ENCODE data around the gene ULBP2.
"Not testable (repeated sequence)": the region's sequence is repeated elsewhere in the genome, so short reads cannot be mapped to it uniquely, and the experiment has no call there.

ULBP2 gene

DNA sequence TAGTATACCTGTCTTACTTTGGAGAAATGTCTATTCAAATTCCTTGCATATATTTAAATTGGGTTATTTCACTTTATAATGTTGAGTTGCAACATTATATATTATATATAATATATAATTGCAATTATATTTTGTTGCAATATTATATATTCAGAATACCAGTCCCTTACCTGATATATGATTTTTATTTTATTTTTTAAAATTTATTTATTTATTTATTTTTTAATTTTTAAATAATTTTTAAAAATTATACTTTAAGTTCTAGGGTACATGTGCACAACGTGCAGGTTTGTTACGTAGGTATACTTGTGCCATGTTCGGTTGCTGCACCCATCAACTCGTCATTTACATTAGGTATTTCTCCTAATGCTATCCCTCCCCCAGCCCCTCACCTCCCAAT is 14.8 kb upstream of the ULBP2 start:
- not testable (repeated sequence) for DNase-seq

DNA sequence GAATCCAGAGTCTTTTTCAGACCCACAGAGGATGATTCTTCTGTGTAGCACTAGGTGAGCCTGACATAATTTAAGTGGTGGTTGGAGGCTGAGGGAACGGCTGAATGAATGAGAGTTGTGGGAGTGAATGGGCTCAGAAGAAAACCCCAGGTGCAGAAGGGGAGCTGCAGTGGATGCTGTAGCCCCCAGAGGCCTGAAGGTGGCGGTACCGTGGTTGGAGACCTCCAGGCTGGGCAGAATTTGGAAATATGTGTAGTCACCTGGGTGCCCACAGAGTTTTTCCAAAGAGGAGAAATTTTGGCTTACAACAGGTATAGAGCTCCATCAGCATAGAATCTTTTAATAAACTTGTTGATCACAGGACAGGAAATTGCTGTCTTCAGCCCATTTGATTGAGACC is 12.4 kb upstream of the ULBP2 start:
- DNase-seq, result no peak

DNA sequence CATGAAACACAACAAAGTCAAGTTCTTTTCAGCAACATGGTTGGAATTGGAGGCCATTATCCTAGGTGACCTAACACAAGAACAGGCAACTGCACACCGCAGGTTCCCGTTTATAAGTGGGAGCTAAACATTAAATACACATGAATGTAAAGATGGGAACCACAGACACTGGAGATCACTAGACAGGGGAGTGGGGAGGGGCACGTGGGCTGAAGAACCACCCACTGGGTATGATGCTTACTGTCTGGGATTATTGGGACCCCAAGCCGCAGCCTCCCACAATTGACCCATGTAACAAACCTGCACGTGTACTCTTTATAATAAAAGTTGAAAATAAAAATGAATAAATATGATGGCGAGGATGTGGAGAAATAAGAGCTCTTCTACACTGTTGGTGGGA is 10.3 kb upstream of the ULBP2 start:
- no peak for DNase-seq

DNA sequence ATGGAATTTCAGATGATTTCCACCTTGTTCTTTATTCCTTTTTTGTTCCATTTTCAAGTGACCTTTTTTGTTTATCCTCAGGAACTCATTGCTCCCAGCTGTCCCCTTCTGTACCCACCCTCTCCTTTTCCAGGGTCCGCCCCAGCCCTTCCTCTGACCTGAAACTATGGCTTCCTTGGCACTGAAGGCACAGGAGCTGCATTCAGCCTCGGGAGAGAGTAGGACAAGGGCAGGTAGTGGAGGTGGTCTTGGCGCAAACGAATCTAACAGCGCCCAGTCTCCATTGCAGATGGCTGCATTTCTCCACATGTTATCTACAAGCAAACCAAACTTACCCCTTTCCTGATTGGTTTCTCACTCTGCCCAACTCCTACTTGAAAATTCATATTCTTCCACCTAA is 8.8 kb upstream of the ULBP2 start:
- DNase-seq, result no peak

DNA sequence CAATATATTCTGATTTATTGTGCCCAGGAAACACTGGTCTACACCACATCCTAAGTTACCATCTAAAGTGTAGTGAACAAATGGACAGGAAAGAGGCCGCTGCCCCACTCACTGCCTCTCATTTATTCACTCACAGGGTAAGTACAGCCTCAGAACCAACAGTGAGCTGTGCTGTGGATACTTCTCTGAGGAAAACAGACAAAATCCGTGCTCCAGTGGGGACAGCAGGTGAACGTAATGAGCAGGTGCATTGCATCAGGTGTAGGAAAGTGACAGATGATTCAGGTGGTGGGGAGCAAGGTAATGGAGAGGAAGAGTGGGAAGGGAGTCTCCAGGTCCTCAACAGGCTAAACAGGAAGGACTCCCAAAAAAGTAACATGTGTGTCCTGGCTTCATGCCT is 8.4 kb upstream of the ULBP2 start:
- DNase-seq, result no peak

DNA sequence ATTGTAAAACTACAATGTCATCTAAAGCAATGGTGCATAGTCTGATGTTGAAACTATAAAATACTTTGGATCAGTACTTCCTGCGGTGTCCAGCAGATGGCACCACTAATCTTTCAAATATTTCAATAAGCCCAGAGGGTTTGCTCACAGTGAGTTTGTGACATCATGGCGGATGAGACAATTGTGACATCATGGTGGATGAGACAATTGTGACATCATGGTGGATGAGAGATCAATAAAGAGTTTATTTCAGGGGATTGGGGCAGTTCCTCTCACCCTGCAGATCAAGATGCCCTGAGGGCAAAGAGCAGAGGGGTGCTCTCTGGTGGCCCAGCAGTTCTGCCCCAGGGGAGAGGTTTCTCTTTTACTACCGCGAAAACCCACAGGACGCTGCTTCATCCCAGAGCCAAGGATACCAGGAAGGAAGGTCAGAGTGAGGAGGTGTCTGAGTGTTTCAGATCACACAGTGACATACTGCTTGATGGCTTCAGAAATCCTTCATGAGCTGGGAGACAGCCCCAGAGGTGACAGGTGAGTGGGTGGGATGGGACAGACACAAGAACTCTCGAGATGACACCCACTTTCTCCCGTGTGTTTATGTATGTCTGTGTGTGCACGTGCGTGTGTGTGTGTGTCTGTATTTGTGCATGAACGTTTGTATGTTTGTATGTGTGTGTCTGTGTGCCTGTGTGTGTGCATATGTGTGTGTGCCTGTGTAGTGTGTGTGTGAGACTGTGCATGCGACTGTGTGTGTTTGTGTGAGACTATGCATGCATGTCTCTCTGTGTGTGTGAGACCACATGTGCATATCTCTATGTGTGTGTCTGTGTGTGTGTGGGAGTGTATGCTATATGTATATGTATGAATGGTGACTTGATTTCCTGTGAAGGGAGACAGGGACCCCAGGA is 7.3 kb upstream of the ULBP2 start:
- DNase-seq, result peak; percentile 67 to 78

DNA sequence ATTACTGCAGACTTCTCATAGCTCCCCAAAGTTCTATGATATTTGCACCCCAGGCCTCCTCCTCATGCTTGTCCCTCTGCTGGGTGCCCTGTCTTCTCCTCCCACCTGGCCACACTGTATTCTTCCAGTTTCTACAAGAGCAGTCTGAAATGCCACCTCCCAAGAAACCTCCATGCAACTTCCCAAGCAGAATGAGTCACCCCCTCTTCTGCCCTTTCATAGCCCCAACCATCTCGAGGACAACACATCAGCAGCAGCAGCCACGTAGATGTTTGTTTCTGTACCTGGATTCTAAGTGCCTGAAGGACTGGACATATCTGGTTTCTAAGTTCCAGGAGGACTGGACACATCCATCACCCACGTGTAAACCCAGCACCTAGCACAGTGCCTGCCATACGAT is 6.6 kb upstream of the ULBP2 start:
- DNase-seq, result no peak

DNA sequence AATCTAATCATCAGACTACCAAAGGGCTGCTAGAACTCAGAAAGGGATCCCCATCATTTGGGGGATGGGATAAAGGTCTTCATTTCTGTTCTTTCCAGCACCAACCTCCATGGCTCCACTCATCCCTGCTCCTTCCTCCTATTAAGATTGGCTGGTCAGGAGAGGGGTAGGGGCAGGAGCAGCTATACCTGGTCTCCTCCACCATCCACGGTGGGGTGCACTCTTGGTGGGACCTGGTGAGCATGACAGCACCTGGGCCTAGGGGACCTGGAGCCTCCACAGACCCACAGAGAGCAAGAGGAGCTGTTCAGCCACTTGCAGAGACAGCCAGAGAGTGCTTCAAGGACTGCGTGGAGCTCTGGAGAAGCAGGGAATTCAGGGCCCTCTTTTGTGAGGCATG is 6.1 kb upstream of the ULBP2 start:
- no peak for DNase-seq

DNA sequence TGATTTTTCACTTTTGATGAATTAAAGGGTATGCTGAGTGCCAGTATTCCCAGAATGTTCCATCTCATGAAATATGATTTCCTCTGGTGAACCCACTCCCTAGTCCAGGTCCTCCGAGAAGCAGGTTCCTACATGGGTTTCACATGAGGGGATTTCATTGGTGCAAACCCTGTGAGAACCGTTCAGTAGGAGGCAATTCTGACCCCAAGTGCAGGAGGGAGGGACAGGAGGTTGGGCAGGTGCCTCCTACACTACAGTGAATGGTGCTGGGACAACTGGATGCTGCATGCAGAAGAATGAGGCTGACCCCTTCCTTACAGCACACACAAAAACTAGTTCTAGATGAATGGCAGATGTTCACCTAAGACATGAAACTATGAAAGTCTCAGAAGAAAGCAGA is 5.1 kb upstream of the ULBP2 start:
- no peak for DNase-seq

DNA sequence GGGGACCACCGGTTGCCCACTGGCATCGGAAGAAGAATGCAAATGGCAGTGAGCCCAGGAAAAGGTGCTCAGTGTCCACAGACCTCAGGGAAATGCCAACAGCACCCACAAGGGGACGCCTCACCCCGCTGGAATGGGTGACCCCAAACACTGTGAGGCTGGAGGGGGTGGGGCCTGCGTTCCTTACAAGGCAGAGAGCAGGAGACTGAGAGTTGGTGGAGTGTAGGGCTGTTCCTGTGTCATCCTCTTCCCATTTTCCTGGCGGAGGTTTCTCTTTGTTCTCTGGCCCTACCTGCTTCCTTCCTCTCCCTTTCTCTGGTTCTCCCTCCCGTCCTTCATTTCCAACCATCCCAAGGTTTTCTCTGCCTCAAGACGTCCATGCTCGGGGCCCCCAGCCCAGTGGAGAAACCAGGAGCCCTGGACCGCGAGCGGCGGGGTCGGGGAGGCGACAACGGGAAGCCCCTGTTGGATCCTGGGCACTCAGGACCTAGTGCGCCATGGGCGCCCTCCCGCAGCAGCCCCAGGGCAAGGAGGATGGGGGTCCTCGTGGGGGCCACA is 3.7 kb upstream of the ULBP2 start:
- not testable (repeated sequence) for DNase-seq

DNA sequence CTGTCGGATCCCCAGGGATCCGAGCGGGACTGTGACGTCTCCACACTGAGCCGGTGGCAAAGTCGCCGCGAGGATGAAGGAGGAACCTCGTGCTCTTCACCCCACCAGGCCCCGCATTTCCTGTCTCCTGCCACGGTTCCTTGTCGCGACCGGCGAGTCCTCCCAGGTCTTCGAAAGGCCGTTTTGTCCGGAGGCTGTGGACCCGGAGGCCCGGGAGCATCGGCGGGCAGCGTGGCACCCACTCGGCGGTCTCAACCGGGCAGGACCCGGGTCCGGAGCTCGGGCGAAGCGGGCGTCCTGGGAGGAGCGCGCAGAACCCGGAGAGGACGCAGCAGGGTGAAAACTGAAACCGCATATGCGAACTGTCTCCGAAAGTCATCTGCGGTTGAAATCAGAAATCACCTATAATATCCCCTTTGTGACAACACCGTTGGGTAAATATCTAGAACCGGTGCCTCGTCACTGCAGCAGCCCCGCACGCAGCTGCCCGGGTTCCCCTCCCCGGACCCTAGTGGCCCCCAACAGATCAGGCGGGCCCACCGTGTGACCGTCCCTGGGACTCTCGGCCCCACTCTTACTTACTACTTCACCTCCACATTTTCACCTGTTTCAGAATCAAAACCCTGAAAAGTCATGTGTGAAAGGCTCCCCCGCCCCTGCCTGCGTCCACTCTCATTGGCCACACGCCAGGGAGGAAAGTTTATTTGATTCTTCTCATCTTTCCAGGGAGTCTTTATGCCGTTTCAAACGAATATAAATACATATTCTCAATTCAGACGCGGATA is 3.1 kb upstream of the ULBP2 start:
- DNase-seq, result no peak

DNA sequence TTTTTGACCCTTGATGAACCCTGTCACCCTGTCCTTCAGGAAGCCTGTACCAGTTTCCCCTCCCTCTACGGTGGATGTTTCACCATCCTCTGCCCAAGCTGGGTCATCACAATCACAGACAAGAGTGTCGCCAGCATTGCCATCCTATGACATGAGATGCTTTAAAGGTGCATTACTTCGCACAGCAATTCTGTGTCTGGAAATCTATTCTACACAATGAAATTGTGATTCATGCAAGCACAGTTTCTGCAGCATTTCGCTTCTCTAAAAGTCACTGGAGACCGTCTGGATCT is 2.5 kb upstream of the ULBP2 start:
- DNase-seq, result no peak

DNA sequence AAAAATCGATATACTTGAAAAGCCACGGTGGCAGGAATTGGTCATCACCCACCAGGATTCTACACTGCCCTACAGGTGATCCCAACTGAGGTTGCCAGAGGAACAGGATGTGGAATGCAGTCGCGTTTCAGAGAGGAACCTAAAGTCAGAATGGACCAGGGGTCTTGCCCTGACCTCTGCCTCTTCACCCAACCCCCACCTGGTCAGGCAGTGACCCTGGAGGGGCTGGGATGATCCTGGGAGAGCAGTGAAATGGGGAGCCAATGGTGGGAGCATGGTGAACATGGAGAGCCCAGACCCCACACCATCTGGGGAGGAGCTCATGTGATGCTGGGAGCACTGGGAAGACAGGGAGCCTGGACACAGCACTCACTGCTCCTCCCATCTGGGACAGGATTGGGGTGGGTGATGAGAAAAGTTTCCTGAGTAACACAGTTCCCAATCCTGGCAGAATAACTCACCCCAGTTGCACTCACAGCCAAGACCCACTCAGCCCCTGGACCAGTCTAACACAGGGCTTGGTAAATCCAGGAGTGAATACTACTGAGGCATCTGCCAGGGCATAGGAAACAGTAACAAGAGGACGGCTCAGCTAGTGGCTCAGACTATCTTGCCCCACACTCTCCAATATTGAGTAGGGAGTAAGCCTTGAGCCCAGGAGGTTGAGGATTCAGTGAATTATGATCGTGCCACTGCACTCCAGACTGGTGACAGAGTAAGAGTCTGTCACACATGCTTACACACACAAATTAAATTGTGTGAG is 1.7 kb upstream of the ULBP2 start:
- no peak for DNase-seq

DNA sequence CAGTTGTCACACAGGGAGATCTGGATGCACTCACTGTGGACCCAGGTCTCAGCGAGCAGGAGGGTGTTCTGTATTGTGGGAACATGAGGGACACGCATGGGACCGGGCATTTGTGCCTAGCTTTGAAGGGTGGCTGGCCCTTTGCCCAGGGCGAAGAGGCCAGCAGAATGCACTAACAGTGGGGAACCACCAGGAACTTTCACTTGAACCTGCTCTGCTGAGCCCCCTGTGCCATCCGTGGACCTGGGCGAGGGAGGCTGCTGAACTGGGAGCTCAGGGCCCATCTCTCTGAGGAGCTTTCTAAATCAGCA is 1.2 kb upstream of the ULBP2 start:
- DNase-seq, result no peak

DNA sequence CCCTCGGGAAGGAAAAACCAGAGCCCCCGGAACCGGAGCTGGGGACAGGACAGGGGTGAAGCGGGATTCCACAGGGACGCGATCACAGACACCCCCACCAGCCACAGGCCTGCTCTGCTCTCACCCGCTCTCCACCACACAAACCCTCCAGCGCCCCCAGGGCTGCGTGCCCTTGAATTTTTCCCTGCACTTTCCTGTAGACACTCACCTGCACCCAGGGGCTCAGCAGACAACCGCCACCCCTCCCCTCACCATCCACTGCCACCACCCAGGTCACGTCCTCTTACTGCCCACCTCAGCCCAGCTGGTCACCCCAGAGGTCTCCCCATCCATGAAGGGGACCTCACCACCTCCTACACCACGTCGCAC is 631 bp downstream of the ULBP2 start:
- DNase-seq, result no peak

DNA sequence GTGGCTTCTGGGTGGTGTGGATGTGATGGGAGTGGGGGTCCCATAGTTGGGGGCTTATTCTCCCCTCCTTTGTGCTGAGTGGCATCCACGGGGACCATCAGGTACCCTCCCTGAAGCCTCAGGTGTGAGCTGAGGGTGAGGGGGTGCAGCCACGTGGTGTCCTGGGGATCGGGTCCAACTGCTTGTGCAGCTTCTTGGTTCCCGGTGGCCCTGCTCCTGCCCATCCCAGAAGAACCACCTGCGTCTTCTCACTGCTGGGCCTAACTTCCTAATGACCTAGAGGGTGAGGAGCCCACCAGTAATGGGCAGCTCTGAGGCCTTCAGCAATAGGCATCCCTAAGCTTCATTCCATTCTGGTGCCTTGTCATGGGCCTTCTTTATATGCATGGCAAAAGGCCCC is 1.5 kb downstream of the ULBP2 start:
- DNase-seq, result not testable (repeated sequence)

DNA sequence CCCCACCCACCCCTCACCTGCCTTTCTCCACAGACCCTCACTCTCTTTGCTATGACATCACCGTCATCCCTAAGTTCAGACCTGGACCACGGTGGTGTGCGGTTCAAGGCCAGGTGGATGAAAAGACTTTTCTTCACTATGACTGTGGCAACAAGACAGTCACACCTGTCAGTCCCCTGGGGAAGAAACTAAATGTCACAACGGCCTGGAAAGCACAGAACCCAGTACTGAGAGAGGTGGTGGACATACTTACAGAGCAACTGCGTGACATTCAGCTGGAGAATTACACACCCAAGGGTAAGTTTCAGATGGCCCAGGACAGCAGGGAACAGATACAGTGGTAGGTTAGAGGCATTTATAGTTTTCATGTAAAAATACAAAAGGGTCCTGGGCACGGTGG is 3.5 kb downstream of the ULBP2 start:
- not testable (repeated sequence) for DNase-seq

DNA sequence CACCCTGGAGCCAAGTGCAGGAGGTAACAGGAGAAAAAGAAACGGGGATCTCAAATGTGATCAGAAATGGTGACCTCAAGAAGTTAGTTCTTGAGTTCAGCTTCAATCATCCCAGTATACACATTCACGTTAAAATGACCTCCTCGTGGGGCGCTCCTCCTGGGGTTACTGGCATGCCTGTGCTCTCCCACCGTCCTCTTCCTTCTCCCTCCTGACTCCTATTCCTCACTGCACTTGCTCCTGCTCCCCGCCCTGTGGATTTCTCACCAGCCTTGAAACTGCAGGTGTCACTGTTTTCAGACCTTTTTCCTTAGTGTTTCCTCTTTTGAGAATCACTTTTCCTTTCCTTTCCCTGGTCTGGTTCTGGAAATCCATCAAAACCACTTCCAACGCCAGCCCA is 4.8 kb downstream of the ULBP2 start:
- not testable (repeated sequence) for DNase-seq

DNA sequence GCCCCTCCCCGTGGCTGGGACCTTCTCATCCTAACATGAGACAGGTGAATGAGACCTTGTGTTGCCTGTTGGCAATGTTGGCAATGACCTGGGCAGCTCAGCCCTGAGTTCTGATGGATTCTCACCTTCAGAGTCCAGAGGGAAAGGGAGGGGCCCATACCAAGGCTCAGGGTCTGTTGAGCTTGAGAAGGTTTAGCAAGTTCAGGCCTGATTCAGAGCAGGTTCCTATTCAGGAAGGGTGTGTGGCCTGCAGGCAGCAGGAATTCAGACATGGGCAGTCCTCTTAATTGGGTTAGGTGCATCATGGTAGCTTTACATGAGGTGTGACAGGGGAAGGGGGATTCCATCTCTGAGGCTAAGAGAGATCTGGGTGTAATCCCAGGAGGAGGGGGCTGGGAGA is 5.7 kb downstream of the ULBP2 start:
- DNase-seq, result not testable (repeated sequence)

DNA sequence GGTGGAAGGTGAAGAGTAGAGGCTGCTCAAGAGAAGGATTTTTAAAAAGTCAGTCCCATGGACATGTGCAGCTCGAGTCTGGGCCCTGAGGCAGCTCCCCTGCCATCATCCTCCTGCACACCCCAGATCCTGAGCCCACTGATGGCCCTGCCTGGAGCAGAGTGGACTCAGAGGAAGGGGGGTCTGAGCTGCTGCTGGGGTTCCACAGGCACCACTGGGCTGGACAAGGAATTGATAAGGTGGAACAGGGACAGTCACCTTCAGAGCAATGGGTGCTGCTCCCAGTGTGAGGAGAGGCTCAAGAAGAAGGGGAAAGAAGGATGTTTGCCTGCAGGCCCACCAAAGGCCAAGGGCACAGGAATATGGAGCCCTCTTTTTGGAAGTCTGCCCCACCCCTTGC is 6.2 kb downstream of the ULBP2 start:
- no peak for DNase-seq

DNA sequence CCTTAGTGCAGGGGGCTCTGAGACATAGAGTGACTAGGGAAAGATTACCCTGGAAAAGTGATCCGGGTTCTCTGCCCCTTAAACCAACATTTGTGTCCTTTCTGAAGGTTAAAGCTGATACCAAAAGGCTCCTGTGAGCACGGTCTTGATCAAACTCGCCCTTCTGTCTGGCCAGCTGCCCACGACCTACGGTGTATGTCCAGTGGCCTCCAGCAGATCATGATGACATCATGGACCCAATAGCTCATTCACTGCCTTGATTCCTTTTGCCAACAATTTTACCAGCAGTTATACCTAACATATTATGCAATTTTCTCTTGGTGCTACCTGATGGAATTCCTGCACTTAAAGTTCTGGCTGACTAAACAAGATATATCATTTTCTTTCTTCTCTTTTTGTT is 6.8 kb downstream of the ULBP2 start:
- no peak for DNase-seq

DNA sequence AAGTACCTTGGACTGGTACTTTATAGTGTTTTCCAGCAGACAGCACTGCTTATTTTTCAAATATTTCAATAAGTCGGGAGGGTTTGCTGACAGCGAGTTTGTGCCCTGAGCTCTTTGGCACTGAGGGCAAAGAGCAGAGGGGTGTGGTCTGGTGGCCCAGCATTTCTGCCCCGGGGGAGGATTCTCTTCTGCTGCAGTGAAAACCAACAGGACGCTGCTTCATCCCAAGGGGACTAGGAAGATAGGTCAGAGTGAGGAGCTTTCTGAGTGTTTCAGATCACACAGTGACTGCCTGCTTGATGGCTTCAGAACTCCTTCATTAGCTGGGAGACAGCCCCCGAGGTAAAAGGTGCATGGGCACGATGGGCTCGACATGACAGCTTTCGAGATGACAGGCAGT is 8.6 kb downstream of the ULBP2 start:
- no peak for DNase-seq

DNA sequence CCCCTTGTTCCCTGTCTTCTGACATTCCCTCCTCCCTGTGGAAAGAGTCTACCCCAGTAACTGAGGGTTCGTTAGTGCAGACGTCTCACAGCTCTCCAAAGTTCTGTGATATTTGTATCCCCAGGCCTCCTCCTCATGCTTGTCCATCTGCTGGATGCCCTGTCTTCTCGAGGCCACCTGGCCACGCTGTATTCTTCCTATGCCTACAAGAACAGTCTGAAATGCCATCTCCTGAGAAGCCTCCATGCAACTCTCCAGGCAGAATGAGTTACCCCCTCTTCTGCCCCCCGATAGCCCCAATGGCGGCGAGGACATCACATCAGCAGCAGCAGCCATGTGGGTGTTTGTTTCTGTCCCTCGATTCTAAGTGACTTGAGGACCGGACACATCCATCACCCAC is 9.3 kb downstream of the ULBP2 start:
- no peak for DNase-seq

DNA sequence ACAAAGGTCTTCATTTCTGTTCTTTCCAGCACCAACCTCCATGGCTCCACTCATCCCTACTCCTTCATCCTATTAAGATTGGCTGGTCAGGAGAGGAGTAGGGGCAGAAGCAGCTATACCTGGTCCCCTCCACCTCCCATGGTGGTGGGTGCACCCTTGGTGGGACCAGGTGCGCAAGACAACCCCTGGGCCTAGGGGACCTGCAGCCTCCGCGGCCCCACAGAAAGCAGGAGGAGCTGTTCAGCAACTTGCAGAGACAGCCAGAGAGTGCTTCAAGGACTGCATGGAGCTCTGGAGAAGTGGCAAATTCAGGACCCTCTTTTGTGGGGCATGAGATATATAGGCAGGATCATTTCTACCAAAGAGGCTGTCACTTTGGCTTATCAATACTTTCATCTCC is 9.8 kb downstream of the ULBP2 start:
- no peak for DNase-seq
